HepG2 (cell line): ENCODE measurements around the gene ABCB8. TPM values are rescaled to one million over a fixed set of nuclear protein-coding genes. Genes with fewer than 3 reads are reported as not detected.
A peak's percentile ranks its signal among the peaks of the same experiment; 100 is the strongest.

Source experiments
- MIXL1 ChIP-seq: IDR thresholded peaks from 2 replicates; pipeline ENCODE4 v1.6.1; 2016
- POGZ ChIP-seq: sonication (generic); formaldehyde crosslinking; IDR thresholded peaks from 2 replicates; pipeline ENCODE4 v1.4.0; 2020; ENCODE audit warnings: mild to moderate bottlenecking, missing genetic modification reagents
- SETDB1 ChIP-seq: sonication (generic); formaldehyde crosslinking; IDR thresholded peaks from 2 replicates; pipeline ENCODE4 v1.5.1; 2020; ENCODE audit warnings: missing genetic modification reagents, mild to moderate bottlenecking, borderline replicate concordance
- SP5 ChIP-seq: IDR thresholded peaks from 2 replicates; pipeline ENCODE4 v1.6.1; 2016; ENCODE audit warnings: low read depth, borderline replicate concordance
- TCF12 ChIP-seq, 2 experiments: fragments of 450-650 bp in 1 of 2; sonication (generic) in 1 of 2; formaldehyde crosslinking in 1 of 2; IDR thresholded peaks; 2 replicates each; pipeline versions ENCODE4 v1.6.1 to v1.8.0; 2017 to 2022; ENCODE audit warnings: antibody characterized with exemption in 1 of 2, mild to moderate bottlenecking in 1 of 2, missing genetic modification reagents in 1 of 2, moderate library complexity in 1 of 2
- TCF7 ChIP-seq: sonication (generic); IDR thresholded peaks from 2 replicates; pipeline ENCODE4 v1.6.1; 2016; ENCODE audit warnings: antibody characterized with exemption, low read depth
- ZNF460 ChIP-seq: sonication (generic); formaldehyde crosslinking; IDR thresholded peaks from 2 replicates; pipeline ENCODE4 v1.5.1; 2020; ENCODE audit warnings: missing genetic modification reagents, mild to moderate bottlenecking, borderline replicate concordance
- ZNF510 ChIP-seq: sonication (generic); formaldehyde crosslinking; IDR thresholded peaks from 2 replicates; pipeline ENCODE4 v1.4.0; 2020; ENCODE audit warnings: low read depth, mild to moderate bottlenecking, missing genetic modification reagents
- polyA plus RNA-seq, 8 experiments: library from polyadenylated mRNA; depleted of rRNA in 3 of 8; stranded (reverse) in 7 of 8; unstranded in 1 of 8; fragments of >200 nt; fragmentation: Illumina TruSeq in 4 of 8; extraction: Trizol in 4 of 8; gene quantifications; 2 replicates each; pipeline versions ENCODE4 v1.2.1 to v1.2.3, GENCODE V29; 2011 to 2016; ENCODE audit warnings: low read depth in 4 of 8, missing spikeins in 1 of 8, mixed read lengths in 1 of 8; ENCODE audit not compliant: insufficient read depth in 1 of 8
- total RNA-seq, 5 experiments: library from RNA; depleted of rRNA; stranded (reverse); fragments of >200 nt; fragmentation: Illumina TruSeq; extraction: Trizol; gene quantifications; 2 replicates each; pipeline ENCODE4 v1.2.3, GENCODE V29; 2016; ENCODE audit warnings: low read depth in 1 of 5
- TF ChIP-seq, protein P1 (sequence below): sonication (generic); formaldehyde crosslinking; IDR thresholded peaks from 2 replicates; pipeline ENCODE4 v1.9.0; 2021; ENCODE audit warnings: missing genetic modification reagents, borderline replicate concordance
- TF ChIP-seq, protein P2 (sequence below), 2 experiments: sonication (generic) in 1 of 2; formaldehyde crosslinking in 1 of 2; IDR thresholded peaks; 2 replicates each; pipeline versions ENCODE4 v1.5.1 to v1.6.1; 2011 to 2020; ENCODE audit warnings: borderline replicate concordance in 1 of 2, low read depth in 1 of 2, low read length in 1 of 2, mild to moderate bottlenecking in 1 of 2, missing genetic modification reagents in 1 of 2, moderate library complexity in 1 of 2
- TF ChIP-seq, protein P3 (sequence below): sonication (generic); formaldehyde crosslinking; IDR thresholded peaks from 2 replicates; pipeline ENCODE4 v1.4.0; 2020; ENCODE audit warnings: mild to moderate bottlenecking, missing genetic modification reagents

ABCB8 gene
- total and polyA plus RNA-seq, 2 of the 13 experiments (the other 11 are each of a cell fraction or from before 2014, with no cell fraction given) = 6.6 to 16.7 TPM

DNA sequence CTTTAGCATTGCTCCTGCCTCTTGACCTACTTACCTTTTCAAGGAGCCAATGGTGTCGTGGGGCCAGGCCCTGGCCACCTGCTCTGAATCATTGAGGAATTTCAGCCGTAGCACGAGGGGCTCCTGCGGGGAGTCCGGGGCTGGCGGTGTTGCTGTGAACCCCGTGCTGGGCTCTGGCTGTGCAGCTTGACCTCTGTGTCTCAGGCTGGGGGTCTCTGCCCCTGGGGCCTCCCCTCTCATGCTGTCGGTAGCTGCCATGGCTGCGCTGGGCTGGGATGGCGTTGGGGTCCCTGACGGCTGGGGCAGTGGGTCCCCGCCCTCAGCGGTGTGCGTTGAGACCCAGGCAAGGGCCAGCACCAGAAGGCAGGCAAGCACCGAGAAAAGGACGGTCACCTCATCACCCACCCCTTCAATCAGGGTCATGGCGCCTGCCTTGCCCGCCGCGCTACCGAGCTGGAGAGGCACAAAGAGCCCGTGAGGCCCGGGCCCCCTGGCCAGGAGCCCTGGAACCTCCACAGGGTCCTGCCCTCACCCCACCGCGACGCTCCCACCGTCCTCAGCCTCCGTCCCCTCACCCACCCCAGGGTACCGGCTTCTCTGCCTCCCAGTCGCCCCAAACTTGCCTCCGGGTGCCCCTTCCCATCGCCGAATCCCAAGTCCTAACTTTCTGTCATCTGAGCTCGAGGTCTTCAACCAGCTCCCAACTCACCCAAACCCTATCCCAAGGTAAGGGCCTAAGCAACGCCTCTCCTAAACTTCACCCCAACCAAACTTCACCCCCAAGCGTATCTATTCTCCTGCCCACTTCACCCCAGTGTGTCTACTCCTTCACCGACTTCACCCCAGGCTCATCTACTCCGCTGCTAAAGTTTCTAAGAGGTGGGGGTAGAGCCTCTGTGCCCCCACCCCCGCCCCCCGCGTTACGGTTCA, 54.2 kb downstream of the ABCB8 start (continued):
- TF ChIP-seq, protein P1, sequence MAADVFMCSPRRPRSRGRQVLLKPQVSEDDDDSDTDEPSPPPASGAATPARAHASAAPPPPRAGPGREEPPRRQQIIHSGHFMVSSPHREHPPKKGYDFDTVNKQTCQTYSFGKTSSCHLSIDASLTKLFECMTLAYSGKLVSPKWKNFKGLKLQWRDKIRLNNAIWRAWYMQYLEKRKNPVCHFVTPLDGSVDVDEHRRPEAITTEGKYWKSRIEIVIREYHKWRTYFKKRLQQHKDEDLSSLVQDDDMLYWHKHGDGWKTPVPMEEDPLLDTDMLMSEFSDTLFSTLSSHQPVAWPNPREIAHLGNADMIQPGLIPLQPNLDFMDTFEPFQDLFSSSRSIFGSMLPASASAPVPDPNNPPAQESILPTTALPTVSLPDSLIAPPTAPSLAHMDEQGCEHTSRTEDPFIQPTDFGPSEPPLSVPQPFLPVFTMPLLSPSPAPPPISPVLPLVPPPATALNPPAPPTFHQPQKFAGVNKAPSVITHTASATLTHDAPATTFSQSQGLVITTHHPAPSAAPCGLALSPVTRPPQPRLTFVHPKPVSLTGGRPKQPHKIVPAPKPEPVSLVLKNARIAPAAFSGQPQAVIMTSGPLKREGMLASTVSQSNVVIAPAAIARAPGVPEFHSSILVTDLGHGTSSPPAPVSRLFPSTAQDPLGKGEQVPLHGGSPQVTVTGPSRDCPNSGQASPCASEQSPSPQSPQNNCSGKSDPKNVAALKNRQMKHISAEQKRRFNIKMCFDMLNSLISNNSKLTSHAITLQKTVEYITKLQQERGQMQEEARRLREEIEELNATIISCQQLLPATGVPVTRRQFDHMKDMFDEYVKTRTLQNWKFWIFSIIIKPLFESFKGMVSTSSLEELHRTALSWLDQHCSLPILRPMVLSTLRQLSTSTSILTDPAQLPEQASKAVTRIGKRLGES = no peak
- TF ChIP-seq TCF12 (IDR thresholded peaks at IDR 0.05) = no peak
- 0 out of 2 replicates have a peak, but pooled peaks have one; percentile 28 for TF ChIP-seq TCF12 (CRISPR knock-in tag; IDR thresholded peaks at IDR 0.05)
- TF ChIP-seq, protein P2, sequence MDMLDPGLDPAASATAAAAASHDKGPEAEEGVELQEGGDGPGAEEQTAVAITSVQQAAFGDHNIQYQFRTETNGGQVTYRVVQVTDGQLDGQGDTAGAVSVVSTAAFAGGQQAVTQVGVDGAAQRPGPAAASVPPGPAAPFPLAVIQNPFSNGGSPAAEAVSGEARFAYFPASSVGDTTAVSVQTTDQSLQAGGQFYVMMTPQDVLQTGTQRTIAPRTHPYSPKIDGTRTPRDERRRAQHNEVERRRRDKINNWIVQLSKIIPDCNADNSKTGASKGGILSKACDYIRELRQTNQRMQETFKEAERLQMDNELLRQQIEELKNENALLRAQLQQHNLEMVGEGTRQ (IDR thresholded peaks at IDR 0.05; ENCODE audit: low read depth, low read length) = no peak
- TF ChIP-seq, protein P2 (CRISPR knock-in tag; IDR thresholded peaks at IDR 0.05; ENCODE audit: borderline replicate concordance) = no peak
- TF ChIP-seq, protein P3, sequence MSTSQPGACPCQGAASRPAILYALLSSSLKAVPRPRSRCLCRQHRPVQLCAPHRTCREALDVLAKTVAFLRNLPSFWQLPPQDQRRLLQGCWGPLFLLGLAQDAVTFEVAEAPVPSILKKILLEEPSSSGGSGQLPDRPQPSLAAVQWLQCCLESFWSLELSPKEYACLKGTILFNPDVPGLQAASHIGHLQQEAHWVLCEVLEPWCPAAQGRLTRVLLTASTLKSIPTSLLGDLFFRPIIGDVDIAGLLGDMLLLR (CRISPR knock-in tag) = no peak
- no peak for TF ChIP-seq MIXL1 (CRISPR knock-in tag)
- no peak for TF ChIP-seq SP5 (CRISPR knock-in tag)
- TF ChIP-seq ZNF460 (CRISPR knock-in tag) = no peak
- TF ChIP-seq SETDB1 (CRISPR knock-in tag) = no peak
- no peak for TF ChIP-seq TCF7
- no peak for TF ChIP-seq ZNF510 (CRISPR knock-in tag)
- no peak for TF ChIP-seq POGZ (CRISPR knock-in tag)
